OCI-LY7 (cell line): ENCODE measurements around the gene PCDH12.
"Not testable (repeated sequence)": the region's sequence is repeated elsewhere in the genome, so short reads cannot be mapped to it uniquely, and the experiment has no call there.

ENCODE experiments used
- EZH2phosphoT487 ChIP-seq: fragments of 200-600 bp; sonication (generic); IDR thresholded peaks from 2 replicates; pipeline ENCODE4 v1.6.1; 2018; ENCODE audit warnings: low read depth, borderline replicate concordance, mild to moderate bottlenecking, mixed run types, antibody characterized with exemption, low read length, moderate library complexity, mixed read lengths
- TF ChIP-seq, protein P1 (sequence below): fragments of 200-600 bp; sonication (generic); conservative IDR thresholded peaks from 2 replicates; pipeline ENCODE4 v1.5.1; 2014; ENCODE audit warnings: mild to moderate bottlenecking, antibody characterized with exemption, low read length, moderate library complexity, mixed read lengths

DNA sequence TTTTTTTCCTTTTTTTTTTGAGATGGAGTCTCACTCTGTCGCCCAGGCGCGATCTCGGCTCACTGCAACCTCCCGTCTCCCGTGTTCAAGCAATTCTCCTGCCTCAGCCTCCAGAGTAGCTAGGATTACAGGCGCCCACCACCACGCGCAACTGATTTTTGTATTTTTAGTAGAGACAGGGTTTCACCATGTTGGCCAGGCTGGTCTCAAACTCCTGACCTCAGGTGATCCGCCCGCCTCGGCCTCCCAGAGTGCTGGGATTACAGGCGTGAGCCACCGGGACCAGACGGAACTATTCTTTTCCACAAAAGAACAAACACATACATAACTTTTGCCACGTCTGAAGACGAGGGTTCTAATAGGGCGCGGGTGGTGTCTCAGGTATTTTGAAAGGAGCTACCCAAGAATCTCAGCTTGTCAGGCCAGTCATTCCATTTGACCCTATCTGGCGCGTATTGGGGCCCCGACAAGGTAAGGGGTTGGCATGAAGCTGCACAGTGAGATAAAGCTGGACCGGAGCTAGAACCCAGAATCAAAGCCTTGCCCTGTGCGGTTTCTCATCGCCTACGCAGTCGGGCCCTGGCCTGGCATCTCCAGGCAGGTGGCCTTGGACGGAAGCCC, 35.1 kb downstream of the PCDH12 start:
- TF ChIP-seq, protein P1, sequence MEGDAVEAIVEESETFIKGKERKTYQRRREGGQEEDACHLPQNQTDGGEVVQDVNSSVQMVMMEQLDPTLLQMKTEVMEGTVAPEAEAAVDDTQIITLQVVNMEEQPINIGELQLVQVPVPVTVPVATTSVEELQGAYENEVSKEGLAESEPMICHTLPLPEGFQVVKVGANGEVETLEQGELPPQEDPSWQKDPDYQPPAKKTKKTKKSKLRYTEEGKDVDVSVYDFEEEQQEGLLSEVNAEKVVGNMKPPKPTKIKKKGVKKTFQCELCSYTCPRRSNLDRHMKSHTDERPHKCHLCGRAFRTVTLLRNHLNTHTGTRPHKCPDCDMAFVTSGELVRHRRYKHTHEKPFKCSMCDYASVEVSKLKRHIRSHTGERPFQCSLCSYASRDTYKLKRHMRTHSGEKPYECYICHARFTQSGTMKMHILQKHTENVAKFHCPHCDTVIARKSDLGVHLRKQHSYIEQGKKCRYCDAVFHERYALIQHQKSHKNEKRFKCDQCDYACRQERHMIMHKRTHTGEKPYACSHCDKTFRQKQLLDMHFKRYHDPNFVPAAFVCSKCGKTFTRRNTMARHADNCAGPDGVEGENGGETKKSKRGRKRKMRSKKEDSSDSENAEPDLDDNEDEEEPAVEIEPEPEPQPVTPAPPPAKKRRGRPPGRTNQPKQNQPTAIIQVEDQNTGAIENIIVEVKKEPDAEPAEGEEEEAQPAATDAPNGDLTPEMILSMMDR, result not testable (repeated sequence)
- not testable (repeated sequence) for TF ChIP-seq EZH2phosphoT487
